OCI-LY1 (cell line): ENCODE data around the gene CHPF.

ENCODE experiments used
- H2AFZ ChIP-seq: fragments of 200-600 bp; sonication (generic), shearing (Covaris generic); 2 replicates; pipeline ENCODE4 v1.6.0; 2014; ENCODE audit warnings: antibody characterized with exemption, mild to moderate bottlenecking, low read length
- H3F3A ChIP-seq: fragments of 200-600 bp; sonication (generic), shearing (Covaris generic); 2 replicates; pipeline ENCODE4 v1.6.0; 2014; ENCODE audit warnings: mild to moderate bottlenecking, antibody characterized with exemption, low read length, moderate library complexity; ENCODE audit not compliant: insufficient read depth
- H3K27ac ChIP-seq: fragments of 200-600 bp; sonication (generic); 2 replicates; pipeline ENCODE4 v1.5.1; 2014; ENCODE audit warnings: low read length, mixed run types, mild to moderate bottlenecking, low read depth; ENCODE audit not compliant: poor library complexity, severe bottlenecking
- H3K27me3 ChIP-seq: fragments of 200-600 bp; sonication (generic); 2 replicates; pipeline ENCODE4 v1.6.0; 2014; ENCODE audit warnings: antibody characterized with exemption, mild to moderate bottlenecking, low read length, moderate library complexity; ENCODE audit not compliant: insufficient read depth
- H3K36me3 ChIP-seq: fragments of 200-600 bp; sonication (generic); 2 replicates; pipeline ENCODE4 v1.6.1; 2014; ENCODE audit warnings: mild to moderate bottlenecking, antibody characterized with exemption, low read length, moderate library complexity, mixed read lengths; ENCODE audit not compliant: insufficient read depth
- H3K4me1 ChIP-seq: fragments of 200-600 bp; sonication (generic); 2 replicates; pipeline ENCODE4 v1.5.1; 2014; ENCODE audit warnings: mild to moderate bottlenecking, low read length, moderate library complexity; ENCODE audit not compliant: insufficient read depth, severe bottlenecking
- H3K4me2 ChIP-seq: fragments of 200-600 bp; sonication (generic), shearing (Covaris generic); 2 replicates; pipeline ENCODE4 v1.6.1; 2014; ENCODE audit warnings: low read length
- H3K4me3 ChIP-seq: fragments of 200-600 bp; sonication (generic); 2 replicates; pipeline ENCODE4 v1.5.1; 2014; ENCODE audit warnings: low read length, low read depth, mild to moderate bottlenecking, mixed read lengths; ENCODE audit not compliant: poor library complexity, severe bottlenecking
- H3K79me2 ChIP-seq: fragments of 200-600 bp; shearing (Covaris generic); 2 replicates; pipeline ENCODE4 v1.6.1; 2016; ENCODE audit warnings: mixed run types, low read length, mixed read lengths; ENCODE audit not compliant: insufficient read depth
- H3K9ac ChIP-seq: fragments of 200-600 bp; sonication (generic), shearing (Covaris generic); 2 replicates; pipeline ENCODE4 v1.6.1; 2014; ENCODE audit warnings: mild to moderate bottlenecking, low read length, mixed read lengths
- H3K9me2 ChIP-seq: fragments of 200-600 bp; sonication (generic), shearing (Covaris generic); 2 replicates; pipeline ENCODE4 v1.6.1; 2014; ENCODE audit warnings: low read depth, mild to moderate bottlenecking, low read length, mixed read lengths
- H3K9me3 ChIP-seq: fragments of 200-600 bp; shearing (Covaris generic); 2 replicates; pipeline ENCODE4 v1.6.1; 2014; ENCODE audit warnings: low read length, mixed read lengths
- H4K20me1 ChIP-seq: fragments of 200-600 bp; sonication (generic), shearing (Covaris generic); 2 replicates; pipeline ENCODE4 v1.6.0; 2016; ENCODE audit warnings: mild to moderate bottlenecking, low read length; ENCODE audit not compliant: insufficient read depth
- CTCF ChIP-seq: fragments of 200-600 bp; sonication (generic), shearing (Covaris generic); IDR thresholded peaks from 2 replicates; pipeline ENCODE4 v1.5.1; 2017; ENCODE audit warnings: mild to moderate bottlenecking, antibody characterized with exemption, low read length, moderate library complexity, mixed read lengths
- EZH2 ChIP-seq: fragments of 200-600 bp; sonication (generic), shearing (Covaris generic); IDR thresholded peaks from 2 replicates; pipeline ENCODE4 v1.8.0; 2017; ENCODE audit warnings: borderline replicate concordance, mixed run types, mild to moderate bottlenecking, antibody characterized with exemption, low read length, moderate library complexity, mixed read lengths

The CHPF gene

GRCh38 chr2:219506153-219506801 is 37.3 kb downstream of the CHPF start:
- Histone ChIP-seq H3K27ac (no peak overlapping the region), H3K9me3 (no peaks in the 10 kb centered on the region), H3K4me1 (no peaks in the 10 kb centered on the region), H3K79me2 (no peaks in the 10 kb centered on the region), H4K20me1 (no peaks in the 10 kb centered on the region), H3K9me2 (no peaks in the 10 kb centered on the region), H3K4me2 (no peak overlapping the region), H3K27me3 (no peaks in the 10 kb centered on the region), H3K9ac (no peak overlapping the region), H3K4me3 (no peak overlapping the region), H3K36me3 (peaks cover 6% of the 10 kb centered on the region; the same call in 1 of the 2 replicates), H2AFZ (no peak overlapping the region), H3F3A (no peaks in the 10 kb centered on the region)
- no peak for TF ChIP-seq EZH2
- no peak for TF ChIP-seq CTCF

GRCh38 chr2:219505585-219505984 is 38.0 kb downstream of the CHPF start:
- H4K20me1 ChIP-seq, result no peaks in the 10 kb centered on the region

GRCh38 chr2:219502618-219503017 is 41.0 kb downstream of the CHPF start:
- Histone ChIP-seq H3K27ac (no peak overlapping the region), H3K9me3 (no peaks in the 10 kb centered on the region), H3K9me2 (no peaks in the 10 kb centered on the region), H3K4me2 (no peak overlapping the region), H3K4me3 (no peak overlapping the region), H3K27me3 (no peaks in the 10 kb centered on the region), H3K9ac (no peak overlapping the region), H3K4me1 (peaks cover 17% of the 10 kb centered on the region), H3K36me3 (peaks cover 6% of the 10 kb centered on the region; the same call in 1 of the 2 replicates), H4K20me1 (no peaks in the 10 kb centered on the region), H3K79me2 (no peaks in the 10 kb centered on the region), H3F3A (no peaks in the 10 kb centered on the region), H2AFZ (no peak overlapping the region)
- TF ChIP-seq CTCF, result no peak
- TF ChIP-seq EZH2, result no peak

More at GRCh38 chr2:219505585-219505984, 38.0 kb downstream of the CHPF start:
- Histone ChIP-seq H3K4me2 (no peak overlapping the region), H3K4me1 (no peaks in the 10 kb centered on the region), H3K9ac (no peak overlapping the region), H3K27ac (no peak overlapping the region), H3K27me3 (no peaks in the 10 kb centered on the region), H2AFZ (no peak overlapping the region), H3F3A (no peaks in the 10 kb centered on the region), H3K36me3 (peaks cover 6% of the 10 kb centered on the region; the same call in 1 of the 2 replicates), H3K4me3 (no peak overlapping the region), H3K9me3 (no peaks in the 10 kb centered on the region), H3K9me2 (no peaks in the 10 kb centered on the region), H3K79me2 (no peaks in the 10 kb centered on the region)
- TF ChIP-seq EZH2 (no peak), CTCF (no peak)
